Fibroblast of villous mesenchyme (primary cell): ENCODE results near the gene UBTF. TPM values are rescaled to one million over a fixed set of nuclear protein-coding genes. Genes with fewer than 3 reads are reported as not detected.

Experiments
- DNase-seq: peaks from one replicate; pipeline ENCODE4 v3.0.0-alpha.2; 2010; ENCODE audit warnings: low read depth
- H3K4me3 ChIP-seq: 2 replicates; pipeline ENCODE4 v1.5.1; 2011; ENCODE audit warnings: low read depth, mild to moderate bottlenecking, low read length
- total RNA-seq: library from RNA; depleted of rRNA; stranded (reverse); fragments of >200 nt; gene quantifications from 2 replicates; pipeline ENCODE4 v1.2.3, GENCODE V29; 2012
- TF ChIP-seq, protein P1 (sequence below): IDR thresholded peaks from 2 replicates; pipeline ENCODE4 v1.5.1; 2012; ENCODE audit warnings: low read depth, mild to moderate bottlenecking, low read length; ENCODE audit not compliant: insufficient read depth

The UBTF gene
- total RNA-seq, 1 donor = 46.6 TPM

DNA sequence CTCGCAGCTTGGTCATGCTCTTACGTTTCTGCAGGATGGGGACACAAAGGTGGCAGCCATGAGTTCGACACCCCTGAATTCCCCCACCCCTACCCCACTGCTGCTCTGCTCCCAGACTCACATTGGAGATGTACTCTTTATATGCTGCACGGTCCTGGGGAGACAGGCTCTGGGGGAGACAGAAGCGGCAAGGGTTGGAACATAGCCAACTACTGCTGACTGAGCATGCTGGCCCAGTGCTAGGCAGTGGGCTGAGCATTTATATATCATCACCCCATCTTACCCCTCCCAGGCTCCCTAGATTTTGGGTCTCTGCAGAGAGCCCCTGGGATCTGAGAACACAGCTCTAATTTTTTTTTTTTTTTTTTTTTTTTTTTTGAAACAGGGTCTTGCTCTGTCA is 11.7 kb downstream of the UBTF start:
- TF ChIP-seq, protein P1, sequence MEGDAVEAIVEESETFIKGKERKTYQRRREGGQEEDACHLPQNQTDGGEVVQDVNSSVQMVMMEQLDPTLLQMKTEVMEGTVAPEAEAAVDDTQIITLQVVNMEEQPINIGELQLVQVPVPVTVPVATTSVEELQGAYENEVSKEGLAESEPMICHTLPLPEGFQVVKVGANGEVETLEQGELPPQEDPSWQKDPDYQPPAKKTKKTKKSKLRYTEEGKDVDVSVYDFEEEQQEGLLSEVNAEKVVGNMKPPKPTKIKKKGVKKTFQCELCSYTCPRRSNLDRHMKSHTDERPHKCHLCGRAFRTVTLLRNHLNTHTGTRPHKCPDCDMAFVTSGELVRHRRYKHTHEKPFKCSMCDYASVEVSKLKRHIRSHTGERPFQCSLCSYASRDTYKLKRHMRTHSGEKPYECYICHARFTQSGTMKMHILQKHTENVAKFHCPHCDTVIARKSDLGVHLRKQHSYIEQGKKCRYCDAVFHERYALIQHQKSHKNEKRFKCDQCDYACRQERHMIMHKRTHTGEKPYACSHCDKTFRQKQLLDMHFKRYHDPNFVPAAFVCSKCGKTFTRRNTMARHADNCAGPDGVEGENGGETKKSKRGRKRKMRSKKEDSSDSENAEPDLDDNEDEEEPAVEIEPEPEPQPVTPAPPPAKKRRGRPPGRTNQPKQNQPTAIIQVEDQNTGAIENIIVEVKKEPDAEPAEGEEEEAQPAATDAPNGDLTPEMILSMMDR = no peak
- DNase-seq = no peak
- no peak overlapping the region for H3K4me3 ChIP-seq

- no peak for DNase-seq
- TF ChIP-seq, protein P1 = no peak
Observed at GRCh38 chr17:44207319-44207718, 12.2 kb downstream of the UBTF start.

GRCh38 chr17:44206825-44207155 is 12.7 kb downstream of the UBTF start:
- no peak overlapping the region for H3K4me3 ChIP-seq
- TF ChIP-seq, protein P1 = no peak
- DNase-seq = no peak

More at GRCh38 chr17:44207319-44207718, 12.2 kb downstream of the UBTF start:
- no peak overlapping the region for H3K4me3 ChIP-seq

DNA sequence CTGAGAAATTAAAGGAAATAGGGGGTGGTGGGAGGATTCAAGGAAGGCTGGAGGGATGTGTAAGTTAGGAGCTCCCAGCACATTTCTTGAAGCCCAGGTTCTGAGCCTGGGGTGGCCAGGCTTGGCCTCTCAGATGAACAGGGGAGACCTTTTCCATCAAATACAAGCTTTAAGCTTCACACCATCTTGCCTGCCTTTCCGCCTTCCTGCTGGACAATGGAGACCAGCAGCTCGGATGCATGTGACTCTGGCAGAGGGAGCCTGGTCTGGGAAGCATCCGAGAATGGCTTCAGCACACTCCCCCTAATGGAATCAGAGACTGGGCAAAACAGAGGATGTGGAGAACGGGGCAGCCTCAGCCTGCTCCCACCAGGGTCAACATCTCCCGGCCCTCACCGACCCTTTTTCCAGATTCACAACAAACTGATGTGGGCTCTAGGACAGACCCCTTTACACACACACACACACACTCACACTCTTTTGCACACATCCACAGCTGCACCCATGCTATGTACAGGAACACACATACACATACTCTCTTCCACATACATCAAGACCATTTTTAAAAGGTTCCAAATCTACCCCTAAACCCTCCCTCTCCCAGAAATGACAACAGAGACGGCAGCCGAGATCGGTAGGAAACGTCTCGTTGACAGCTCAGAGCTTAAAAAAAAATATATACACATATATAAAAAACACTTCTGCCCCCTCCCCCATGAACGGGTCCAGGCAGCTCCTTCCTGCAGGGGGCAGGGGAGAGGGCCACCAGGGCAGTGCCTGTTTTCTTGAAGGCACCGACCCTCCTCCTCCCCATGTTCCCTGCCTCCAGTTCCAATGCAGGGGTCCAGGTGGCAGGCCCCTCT is 13.3 kb downstream of the UBTF start:
- H3K4me3 ChIP-seq = no peak overlapping the region
- TF ChIP-seq, protein P1 = peak; percentile 31
- DNase-seq = no peak

DNA sequence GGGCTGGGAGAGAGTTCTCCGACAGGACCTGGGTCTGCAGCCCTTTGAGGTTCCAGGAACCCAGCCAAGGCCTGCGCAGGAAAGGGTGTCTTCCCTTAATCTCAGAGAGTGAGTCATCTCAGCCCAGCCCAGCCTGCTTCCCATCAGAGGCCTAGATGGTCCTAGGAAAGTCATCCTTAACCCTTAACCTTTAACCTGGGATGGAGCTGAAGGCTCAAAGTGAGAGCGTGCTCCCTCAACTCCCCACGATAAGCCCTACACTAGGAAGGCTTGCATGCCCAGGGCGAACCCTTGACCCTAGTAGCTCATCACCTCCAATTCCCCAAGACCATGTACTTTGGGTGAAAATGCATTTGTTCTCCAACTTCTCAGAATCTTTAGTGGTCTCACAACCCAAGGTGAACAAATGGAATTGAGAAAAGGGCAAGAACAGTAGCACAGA is 15.0 kb downstream of the UBTF start:
- peak; percentile 87 for DNase-seq

GRCh38 chr17:44203731-44204440 is 15.6 kb downstream of the UBTF start:
- TF ChIP-seq, protein P1 = peak; percentile 71
- DNase-seq = peak; percentile 64
- no peak overlapping the region for H3K4me3 ChIP-seq

More for the DNA sequence above, 15.0 kb downstream of the UBTF start:
- H3K4me3 ChIP-seq = no peak overlapping the region
- TF ChIP-seq, protein P1 = no peak
